Thyroid gland (tissue), 4 donors: Measurements from ENCODE around the gene CCDC86. TPM values are rescaled to one million over a fixed set of nuclear protein-coding genes. Genes with fewer than 3 reads are reported as not detected.

Experiments
- DNase-seq, 2 donors: peaks; one replicate each; pipeline ENCODE4 v3.0.0-alpha.2; 2019
- H3K27ac ChIP-seq, 3 donors: fragments of 200-600 bp; sonication (generic); 1 replicate in 2 of 3; 2 replicates in 1 of 3; pipeline ENCODE4 v1.5.1; 2016 to 2019; ENCODE audit warnings: mild to moderate bottlenecking in 1 of 3, moderate library complexity in 1 of 3
- H3K27me3 ChIP-seq: fragments of 200-600 bp; sonication (generic); one replicate; pipeline ENCODE4 v1.5.1; 2019
- H3K36me3 ChIP-seq, 2 donors: fragments of 200-600 bp; sonication (generic); one replicate each; pipeline ENCODE4 v1.5.1; 2016 to 2019
- H3K4me1 ChIP-seq, 2 donors: fragments of 200-600 bp; sonication (generic); one replicate each; pipeline ENCODE4 v1.5.1; 2017 to 2019
- H3K4me3 ChIP-seq, 3 donors: fragments of 200-600 bp; sonication (generic); replicated peaks in 1 of 3; 1 replicate in 2 of 3; 2 replicates in 1 of 3; pipeline ENCODE4 v1.5.1; 2016; ENCODE audit warnings: mild to moderate bottlenecking in 1 of 3
- H3K9me3 ChIP-seq: fragments of 200-600 bp; sonication (generic); one replicate; pipeline ENCODE4 v1.5.1; 2017
- CTCF ChIP-seq, 6 experiments: fragments of 200-600 bp in 3 of 6; fragments of 450-650 bp in 3 of 6; sonication (generic) in 3 of 6; IDR thresholded peaks; one replicate each; pipeline ENCODE4 v1.5.1; 2016 to 2019; ENCODE audit warnings: antibody characterized with exemption in 6 of 6, mild to moderate bottlenecking in 2 of 6, inconsistent platforms in 1 of 6, moderate library complexity in 1 of 6
- POLR2A ChIP-seq, 2 donors: fragments of 450-650 bp; IDR thresholded peaks; one replicate each; pipeline ENCODE4 v1.6.1; 2017; ENCODE audit warnings: antibody characterized with exemption in 2 of 2, mild to moderate bottlenecking in 2 of 2, moderate library complexity in 1 of 2
- WGBS, 2 donors: methylation state at CpG; one replicate each; pipeline ENCODE4 v1.1.5; 2017; 5-methylcytosine and 5-hydroxymethylcytosine counted together
- intact Hi-C: fragments of 100-400 bp; cut with DNase I; formaldehyde crosslinking; loops from one replicate; pipeline ENCODE4 v1.15.1; 2023
- total RNA-seq, 4 donors: library from RNA; depleted of rRNA; stranded (reverse); fragments of >200 nt; gene quantifications; one replicate each; pipeline ENCODE4 v1.2.3, GENCODE V29; 2016

Gene CCDC86
- total RNA-seq, 4 donors from 2014 or later: 6.7 to 19.6 (median 14.2) TPM

GRCh38 chr11:60860943-60861342 is 19.0 kb downstream of the CCDC86 start:
- no peaks in the 10 kb centered on the region for H3K27me3 ChIP-seq
- H3K4me1 ChIP-seq: no peaks in the 10 kb centered on the region
- TF ChIP-seq CTCF (IDR thresholded peaks at IDR 0.05): no peak
- no peak for TF ChIP-seq POLR2A (IDR thresholded peaks at IDR 0.05)
- H3K9me3 ChIP-seq: no peaks in the 10 kb centered on the region
- WGBS, 2 donors: 69 to 73% methylated on average over 5 to 7 of the region's 7 CpGs
- intact Hi-C loops: no loop called here
- H3K27ac ChIP-seq: no peak overlapping the region
- H3K36me3 ChIP-seq: no peaks in the 10 kb centered on the region
- DNase-seq: no peak
- no peak overlapping the region for H3K4me3 ChIP-seq

- Histone ChIP-seq H3K36me3 (no peaks in the 10 kb centered on the region), H3K4me3 (no peak overlapping the region), H3K4me1 (peaks cover 0 to 5% of the 10 kb centered on the region in 2 donors), H3K27ac (no peak overlapping the region), H3K9me3 (no peaks in the 10 kb centered on the region), H3K27me3 (no peaks in the 10 kb centered on the region)
- WGBS, 2 donors: 93 to 94% methylated on average over 9 of the region's 9 CpGs
- intact Hi-C loops: no loop called here
- no peak for DNase-seq
- TF ChIP-seq POLR2A (IDR thresholded peaks at IDR 0.05): no peak
- TF ChIP-seq CTCF (IDR thresholded peaks at IDR 0.05): no peak
Measured at GRCh38 chr11:60862171-60862570, 20.3 kb downstream of the CCDC86 start.

GRCh38 chr11:60863550-60864521 is 21.9 kb downstream of the CCDC86 start:
- no peak for TF ChIP-seq POLR2A (IDR thresholded peaks at IDR 0.05)
- TF ChIP-seq CTCF (IDR thresholded peaks at IDR 0.05): no peak
- WGBS, 2 donors: 81 to 84% methylated on average over 16 of the region's 16 CpGs
- H3K27ac ChIP-seq: no peak overlapping the region
- H3K4me3 ChIP-seq: no peak overlapping the region
- DNase-seq: no peak
- peaks cover 0 to 11% of the 10 kb centered on the region in 2 donors for H3K4me1 ChIP-seq
- intact Hi-C loops: no loop called here
- H3K9me3 ChIP-seq: no peaks in the 10 kb centered on the region
- H3K36me3 ChIP-seq: no peaks in the 10 kb centered on the region
- H3K27me3 ChIP-seq: no peaks in the 10 kb centered on the region

GRCh38 chr11:60864856-60865513 is 23.1 kb downstream of the CCDC86 start:
- WGBS, 2 donors: 83 to 84% methylated on average over 7 of the region's 7 CpGs
- H3K9me3 ChIP-seq: no peaks in the 10 kb centered on the region
- TF ChIP-seq CTCF (IDR thresholded peaks at IDR 0.05) (no peak), POLR2A (IDR thresholded peaks at IDR 0.05) (no peak)
- no peak for DNase-seq
- H3K4me3 ChIP-seq: no peak overlapping the region
- intact Hi-C loops: no loop called here
- no peaks in the 10 kb centered on the region for H3K27me3 ChIP-seq
- peaks cover 0 to 11% of the 10 kb centered on the region in 2 donors for H3K4me1 ChIP-seq
- no peak overlapping the region for H3K27ac ChIP-seq
- no peaks in the 10 kb centered on the region for H3K36me3 ChIP-seq
